GM23248 (cell line): ENCODE measurements around the gene PDE4B. TPM values are rescaled to one million over a fixed set of nuclear protein-coding genes. Genes with fewer than 3 reads are reported as not detected.

Experiments
- DNase-seq: peaks from one replicate; pipeline ENCODE4 v3.0.0-alpha.2; 2015
- H2AFZ ChIP-seq: fragments of 200-600 bp; sonication (generic); 2 replicates; pipeline ENCODE4 v1.6.1; 2016; ENCODE audit warnings: antibody characterized with exemption
- H3F3A ChIP-seq: fragments of 200-600 bp; sonication (generic); 2 replicates; pipeline ENCODE4 v1.6.1; 2016; ENCODE audit warnings: mild to moderate bottlenecking, antibody characterized with exemption, mixed run types; ENCODE audit not compliant: insufficient read depth
- H3K27ac ChIP-seq: fragments of 200-600 bp; sonication (generic); 2 replicates; pipeline ENCODE4 v1.5.1; 2016; ENCODE audit warnings: mild to moderate bottlenecking
- H3K27me3 ChIP-seq: fragments of 200-600 bp; sonication (generic); replicated peaks from 2 replicates; pipeline ENCODE4 v1.6.1; 2016; ENCODE audit warnings: mild to moderate bottlenecking; ENCODE audit not compliant: insufficient read depth
- H3K36me3 ChIP-seq: fragments of 200-600 bp; sonication (generic); 2 replicates; pipeline ENCODE4 v1.6.1; 2016; ENCODE audit warnings: low read depth, mild to moderate bottlenecking
- H3K4me1 ChIP-seq: fragments of 200-600 bp; sonication (generic); 2 replicates; pipeline ENCODE4 v1.6.1; 2016; ENCODE audit warnings: mild to moderate bottlenecking; ENCODE audit not compliant: insufficient read depth
- H3K4me2 ChIP-seq: fragments of 200-600 bp; sonication (generic); one replicate; pipeline ENCODE4 v1.6.1; 2016; ENCODE audit warnings: mild to moderate bottlenecking; ENCODE audit not compliant: unreplicated experiment
- H3K4me3 ChIP-seq: fragments of 200-600 bp; sonication (generic); 2 replicates; pipeline ENCODE4 v1.5.1; 2016; ENCODE audit warnings: mild to moderate bottlenecking
- H3K79me2 ChIP-seq: fragments of 200-600 bp; sonication (generic); 2 replicates; pipeline ENCODE4 v1.6.1; 2016; ENCODE audit warnings: mild to moderate bottlenecking; ENCODE audit not compliant: insufficient read depth
- H3K9ac ChIP-seq: fragments of 200-600 bp; sonication (generic); 2 replicates; pipeline ENCODE4 v1.6.1; 2016; ENCODE audit warnings: mild to moderate bottlenecking
- H3K9me2 ChIP-seq: fragments of 200-600 bp; sonication (generic); 2 replicates; pipeline ENCODE4 v1.6.1; 2016; ENCODE audit warnings: mixed run types, mild to moderate bottlenecking, moderate library complexity; ENCODE audit not compliant: insufficient read depth
- H3K9me3 ChIP-seq: fragments of 200-600 bp; sonication (generic); one replicate; pipeline ENCODE4 v1.6.1; 2017; ENCODE audit warnings: low read depth
- H4K20me1 ChIP-seq: fragments of 200-600 bp; sonication (generic); 2 replicates; pipeline ENCODE4 v1.6.0; 2016; ENCODE audit not compliant: insufficient read depth
- EZH2 ChIP-seq: fragments of 200-600 bp; sonication (generic); IDR thresholded peaks from 2 replicates; pipeline ENCODE4 v1.6.1; 2018; ENCODE audit warnings: antibody characterized with exemption, mild to moderate bottlenecking; ENCODE audit not compliant: insufficient read depth, poor library complexity, severe bottlenecking
- EZH2phosphoT487 ChIP-seq: fragments of 200-600 bp; sonication (generic); IDR thresholded peaks from 2 replicates; pipeline ENCODE4 v1.6.1; 2018; ENCODE audit warnings: antibody characterized with exemption, moderate library complexity, mild to moderate bottlenecking, low read depth; ENCODE audit not compliant: insufficient read depth
- WGBS, 2 experiments: methylation state at CpG; one replicate each; pipeline ENCODE4 v1.1.6; 2015 to 2017; ENCODE audit warnings: low lambda C conversion rate in 2 of 2, low coverage in 1 of 2; ENCODE audit errors: missing lambda C conversion rate in 2 of 2; 5-methylcytosine and 5-hydroxymethylcytosine counted together
- in situ Hi-C: fragments of 300-500 bp; cut with MboI; formaldehyde crosslinking; loops from 2 replicates; pipeline ENCODE4 v1.15.0; 2020
- polyA plus RNA-seq: library from polyadenylated mRNA; unstranded; fragments of >200 nt; fragmentation: Nextera tagmentation; extraction: Ambion mirVana; gene quantifications from 2 replicates; pipeline ENCODE4 v1.2.1, GENCODE V29; 2016
- total RNA-seq: library from RNA; depleted of rRNA; stranded (reverse); fragments of >200 nt; shearing (Covaris generic); gene quantifications from 2 replicates; pipeline ENCODE4 v1.2.3, GENCODE V29; 2014

Gene PDE4B
- total and polyA plus RNA-seq, 2 experiments from 2014 or later: 19.9 to 36.2 TPM

DNA sequence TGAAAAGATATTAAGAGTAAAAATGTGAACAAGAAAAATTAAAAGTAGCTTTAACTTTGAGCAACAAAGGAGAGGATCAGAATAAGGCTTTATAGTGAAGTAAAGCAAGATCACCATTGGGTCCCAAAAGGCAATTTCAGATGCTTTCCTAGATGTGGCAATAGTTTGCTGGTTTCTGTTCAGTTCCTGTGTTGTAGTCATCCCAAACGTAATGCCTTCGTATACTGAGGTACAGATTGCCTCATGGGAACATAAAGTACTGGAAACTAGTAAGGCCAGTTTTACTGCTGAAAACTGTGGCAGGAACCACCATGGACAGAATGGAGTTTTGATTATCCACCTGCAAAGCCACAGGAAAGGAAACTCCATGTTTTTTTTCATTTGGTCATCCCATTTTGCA lies 457.8 kb downstream of the PDE4B start:
- peaks cover 10% of the 10 kb centered on the region for H3K4me1 ChIP-seq
- no peaks in the 10 kb centered on the region for H4K20me1 ChIP-seq
- H3K4me2 ChIP-seq: no peak overlapping the region
- H3K27ac ChIP-seq: no peak overlapping the region
- DNase-seq: no peak
- H3K9me3 ChIP-seq: no peaks in the 10 kb centered on the region
- no peak overlapping the region for H2AFZ ChIP-seq
- H3K4me3 ChIP-seq: no peak overlapping the region
- no peaks in the 10 kb centered on the region for H3F3A ChIP-seq
- in situ Hi-C loops: loop anchor here (5.0 to 10.0 kb wide), 2 partner anchors 254 to 472 kb away; no protein-coding TSS in a partner anchor
- H3K9me2 ChIP-seq: no peaks in the 10 kb centered on the region
- no peak for TF ChIP-seq EZH2phosphoT487
- no peak for TF ChIP-seq EZH2
- no peaks in the 10 kb centered on the region for H3K27me3 ChIP-seq
- 49 to 65% methylated on average over 2 of the region's 2 CpGs for WGBS, 2 experiments
- H3K79me2 ChIP-seq: no peaks in the 10 kb centered on the region
- H3K9ac ChIP-seq: no peak overlapping the region
- H3K36me3 ChIP-seq: no peaks in the 10 kb centered on the region

- no peaks in the 10 kb centered on the region for H3K36me3 ChIP-seq
- no peaks in the 10 kb centered on the region for H3K27me3 ChIP-seq
- no peak overlapping the region for H3K27ac ChIP-seq
- 92 to 98% methylated on average over 1 of the region's 1 CpG for WGBS, 2 experiments
- H3K79me2 ChIP-seq: no peaks in the 10 kb centered on the region
- H3K4me3 ChIP-seq: no peak overlapping the region
- in situ Hi-C loops: loop anchor here (5.0 to 10.0 kb wide), 2 partner anchors 253 to 471 kb away; no protein-coding TSS in a partner anchor
- H3K4me1 ChIP-seq: peaks cover 14% of the 10 kb centered on the region
- H3K9me2 ChIP-seq: no peaks in the 10 kb centered on the region
- no peak overlapping the region for H2AFZ ChIP-seq
- no peak overlapping the region for H3K9ac ChIP-seq
- H3F3A ChIP-seq: no peaks in the 10 kb centered on the region
- DNase-seq: no peak
- no peaks in the 10 kb centered on the region for H3K9me3 ChIP-seq
- no peak overlapping the region for H3K4me2 ChIP-seq
- H4K20me1 ChIP-seq: no peaks in the 10 kb centered on the region
- TF ChIP-seq EZH2: no peak
- no peak for TF ChIP-seq EZH2phosphoT487
Observed at GRCh38 chr1:66251546-66251945, 458.9 kb downstream of the PDE4B start.

DNA sequence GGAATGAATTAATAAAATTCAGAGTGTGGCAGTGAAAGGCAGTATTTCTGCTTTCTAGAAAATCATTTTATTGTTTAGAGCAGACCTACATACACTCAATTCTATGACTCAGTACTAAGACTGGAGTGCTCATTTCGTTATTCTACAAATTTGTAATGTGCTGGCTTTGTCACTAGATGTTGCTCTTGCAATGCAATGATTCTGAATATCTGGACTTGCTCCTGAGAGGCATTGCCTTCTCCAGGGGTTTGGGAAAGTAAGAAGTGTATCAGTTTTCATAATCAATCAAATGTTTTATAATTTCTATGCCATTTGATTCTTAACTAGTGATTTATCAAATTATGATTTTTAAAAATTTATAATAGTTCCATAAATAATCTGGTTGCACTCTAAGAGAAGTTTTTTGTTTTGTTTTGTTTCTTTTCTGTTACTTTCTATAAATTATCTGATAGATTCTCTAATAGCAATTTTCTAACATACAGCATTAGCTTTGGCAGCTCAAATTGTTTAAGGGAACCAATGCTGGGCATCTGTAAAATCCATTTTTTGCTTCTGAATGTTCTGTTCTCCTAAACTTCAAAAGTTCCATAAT lies 460.7 kb downstream of the PDE4B start:
- H3K9me2 ChIP-seq: no peaks in the 10 kb centered on the region
- H3K36me3 ChIP-seq: no peaks in the 10 kb centered on the region
- no peak for TF ChIP-seq EZH2
- TF ChIP-seq EZH2phosphoT487: no peak
- H3K27ac ChIP-seq: no peak overlapping the region
- H4K20me1 ChIP-seq: no peaks in the 10 kb centered on the region
- H3K4me1 ChIP-seq: peaks cover 26% of the 10 kb centered on the region
- no peak overlapping the region for H3K4me3 ChIP-seq
- WGBS, 2 experiments: 0 to 3% methylated on average over 1 of the region's 1 CpG
- H3K27me3 ChIP-seq: no peaks in the 10 kb centered on the region
- DNase-seq: peak; percentile 86
- peak overlapping the region; percentile 59 for H2AFZ ChIP-seq
- H3K4me2 ChIP-seq: no peak overlapping the region
- no peaks in the 10 kb centered on the region for H3K9me3 ChIP-seq
- H3F3A ChIP-seq: peaks cover 5% of the 10 kb centered on the region
- H3K79me2 ChIP-seq: no peaks in the 10 kb centered on the region
- H3K9ac ChIP-seq: no peak overlapping the region
- in situ Hi-C loops: loop anchor here (5.0 to 10.0 kb wide), 2 partner anchors 251 to 469 kb away; no protein-coding TSS in a partner anchor

DNA sequence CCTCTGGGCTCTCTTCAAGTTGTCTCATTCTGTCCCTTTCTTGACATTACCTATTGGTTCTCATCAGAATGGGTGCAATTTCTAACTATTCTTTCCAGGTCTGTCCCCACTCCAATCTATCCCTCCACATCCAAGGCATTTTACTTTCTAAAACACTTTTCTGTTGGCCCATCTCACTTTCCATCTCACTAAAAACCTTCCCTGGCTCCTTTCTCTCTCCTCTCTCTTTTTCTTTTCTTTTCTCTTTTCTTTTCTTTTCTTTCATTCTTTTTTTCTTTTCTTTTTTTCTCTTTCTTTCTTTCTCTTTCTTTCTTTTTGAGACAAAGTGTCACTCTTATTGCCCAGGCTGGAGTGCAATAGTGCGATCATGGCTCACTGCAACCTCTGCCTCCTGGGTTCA lies 462.1 kb downstream of the PDE4B start:
- Histone ChIP-seq H3K9me3 (no peaks in the 10 kb centered on the region), H3K4me1 (peaks cover 31% of the 10 kb centered on the region), H3K4me3 (no peak overlapping the region), H3K27ac (no peak overlapping the region), H4K20me1 (no peaks in the 10 kb centered on the region), H3F3A (peaks cover 9% of the 10 kb centered on the region), H3K27me3 (no peaks in the 10 kb centered on the region), H3K9me2 (no peaks in the 10 kb centered on the region), H3K9ac (no peak overlapping the region), H3K79me2 (no peaks in the 10 kb centered on the region), H3K4me2 (no peak overlapping the region), H2AFZ (no peak overlapping the region), H3K36me3 (no peaks in the 10 kb centered on the region)
- in situ Hi-C loops: loop anchor here (5.0 to 10.0 kb wide), 2 partner anchors 250 to 468 kb away; no protein-coding TSS in a partner anchor
- no peak for DNase-seq
- 94 to 100% methylated on average over 1 of the region's 1 CpG for WGBS, 2 experiments
- TF ChIP-seq EZH2 (no peak), EZH2phosphoT487 (no peak)
